ENCODE results near the gene NPPC. TPM values are rescaled to one million over a fixed set of nuclear protein-coding genes. Genes with fewer than 3 reads are reported as not detected.

Gene NPPC
- total RNA-seq, 1 donor from 2014 or later: 18.5 TPM

DNA sequence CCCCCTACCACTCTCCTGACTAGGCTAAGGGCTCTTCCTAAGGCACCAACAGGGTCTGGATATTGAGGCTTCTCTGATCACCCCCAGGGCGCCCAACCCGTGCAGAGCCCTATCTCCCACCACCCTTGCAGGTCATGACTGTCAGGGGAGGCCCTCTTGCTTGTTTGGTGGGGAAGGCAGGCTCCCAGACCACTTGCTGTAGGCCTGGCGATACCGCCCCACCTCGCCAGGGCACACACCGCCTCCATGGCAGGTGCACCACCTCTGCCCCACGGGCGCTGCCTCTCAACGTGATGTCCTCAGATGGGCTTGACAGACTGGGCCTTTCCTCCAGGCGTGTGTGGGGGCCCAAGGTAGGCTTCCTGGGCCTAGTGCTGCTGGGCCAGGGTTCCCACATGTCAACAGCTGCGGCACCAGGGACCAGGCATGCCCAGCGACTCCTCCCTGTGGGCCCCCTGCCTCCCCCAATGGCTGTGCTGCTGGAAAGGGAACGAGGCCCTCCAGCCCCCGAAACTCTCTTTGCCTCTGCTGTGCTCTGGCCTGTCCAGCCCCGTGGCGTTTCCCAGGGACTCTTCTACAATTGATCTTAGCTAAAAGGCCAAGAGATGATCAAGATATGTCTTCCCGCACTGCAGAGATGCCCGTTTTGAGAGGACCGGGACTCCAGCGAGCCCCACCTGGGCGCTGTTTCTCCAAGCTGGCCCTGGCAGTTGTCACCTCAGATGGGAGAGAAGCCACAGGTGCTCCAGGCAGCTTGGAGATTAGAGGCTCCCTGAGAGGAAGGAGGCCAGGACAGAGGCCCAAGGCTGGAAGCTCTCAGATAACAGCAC lies 7.5 kb downstream of the NPPC start:
- peaks cover 3% of the 10 kb centered on the region for H3K27me3 Mint-ChIP-seq (ENCODE audit: unreplicated experiment)
- no peak for TF ChIP-seq CTCF (IDR thresholded peaks at IDR 0.05; ENCODE audit: partially characterized antibody, unreplicated experiment)
- no peak for DNase-seq
- H3K27ac Mint-ChIP-seq (ENCODE audit: unreplicated experiment): peak overlapping the region; percentile 72
- peaks cover 42% of the 10 kb centered on the region for H3K4me1 Mint-ChIP-seq (ENCODE audit: low read depth, unreplicated experiment)
- H3K4me3 Mint-ChIP-seq (ENCODE audit: unreplicated experiment): no peak overlapping the region
- peaks cover 7% of the 10 kb centered on the region for H3K9me3 Mint-ChIP-seq (ENCODE audit: unreplicated experiment)
- H3K36me3 Mint-ChIP-seq (ENCODE audit: unreplicated experiment): no peaks in the 10 kb centered on the region

GRCh38 chr2:231917280-231918066 lies 8.7 kb downstream of the NPPC start:
- Mint-ChIP-seq H3K9me3 (ENCODE audit: unreplicated experiment) (peaks cover 8% of the 10 kb centered on the region), H3K27me3 (ENCODE audit: unreplicated experiment) (peaks cover 3% of the 10 kb centered on the region), H3K4me1 (ENCODE audit: low read depth, unreplicated experiment) (peaks cover 32% of the 10 kb centered on the region), H3K4me3 (ENCODE audit: unreplicated experiment) (no peak overlapping the region), H3K36me3 (ENCODE audit: unreplicated experiment) (no peaks in the 10 kb centered on the region), H3K27ac (ENCODE audit: unreplicated experiment) (no peak overlapping the region)
- no peak for TF ChIP-seq CTCF (IDR thresholded peaks at IDR 0.05; ENCODE audit: partially characterized antibody, unreplicated experiment)
- no peak for DNase-seq

GRCh38 chr2:231914077-231914690 lies 12.0 kb downstream of the NPPC start:
- H3K36me3 Mint-ChIP-seq (ENCODE audit: unreplicated experiment): no peaks in the 10 kb centered on the region
- DNase-seq: peak; percentile 4

DNA sequence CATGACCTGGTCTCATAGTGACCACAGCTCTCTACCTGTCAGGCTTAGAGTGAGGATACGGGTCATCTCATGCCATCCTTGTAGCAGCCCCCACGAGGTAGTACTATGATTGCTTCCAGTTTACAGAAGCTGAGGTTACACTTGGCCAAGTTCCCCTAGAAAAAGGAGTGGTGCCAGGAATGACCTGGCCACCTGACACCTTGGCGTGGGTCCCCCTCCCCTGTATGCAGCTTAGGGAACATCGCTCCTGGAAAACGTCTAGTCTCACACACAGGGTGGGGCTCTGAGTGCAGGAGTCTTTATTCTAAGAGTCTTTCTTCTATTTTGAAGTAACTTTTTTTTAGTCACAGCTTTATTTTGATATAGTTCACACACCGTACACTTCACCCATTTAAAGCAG lies 14.8 kb downstream of the NPPC start:
- Mint-ChIP-seq H3K4me1 (ENCODE audit: low read depth, unreplicated experiment) (peaks cover 6% of the 10 kb centered on the region), H3K4me3 (ENCODE audit: unreplicated experiment) (no peak overlapping the region), H3K27ac (ENCODE audit: unreplicated experiment) (no peak overlapping the region), H3K27me3 (ENCODE audit: unreplicated experiment) (peaks cover 1% of the 10 kb centered on the region), H3K9me3 (ENCODE audit: unreplicated experiment) (peaks cover 3% of the 10 kb centered on the region), H3K36me3 (ENCODE audit: unreplicated experiment) (no peaks in the 10 kb centered on the region)
- peak; percentile 0 for DNase-seq
- no peak for TF ChIP-seq CTCF (IDR thresholded peaks at IDR 0.05; ENCODE audit: partially characterized antibody, unreplicated experiment)

More at GRCh38 chr2:231914077-231914690, 12.0 kb downstream of the NPPC start:
- H3K9me3 Mint-ChIP-seq (ENCODE audit: unreplicated experiment): peaks cover 3% of the 10 kb centered on the region
- no peak for TF ChIP-seq CTCF (IDR thresholded peaks at IDR 0.05; ENCODE audit: partially characterized antibody, unreplicated experiment)
- peaks cover 12% of the 10 kb centered on the region for H3K4me1 Mint-ChIP-seq (ENCODE audit: low read depth, unreplicated experiment)
- H3K27ac Mint-ChIP-seq (ENCODE audit: unreplicated experiment): no peak overlapping the region
- no peak overlapping the region for H3K4me3 Mint-ChIP-seq (ENCODE audit: unreplicated experiment)
- H3K27me3 Mint-ChIP-seq (ENCODE audit: unreplicated experiment): peaks cover 1% of the 10 kb centered on the region

All from glutamatergic neuron (in vitro differentiated cells).